ENCODE results near the gene ACBD4. TPM values are rescaled to one million over a fixed set of nuclear protein-coding genes. Genes with fewer than 3 reads are reported as not detected.

Gene ACBD4
- total and polyA plus RNA-seq, 2 of the 13 experiments (the other 11 are each of a cell fraction or from before 2014, with no cell fraction given): 16.1 to 26.9 TPM

DNA sequence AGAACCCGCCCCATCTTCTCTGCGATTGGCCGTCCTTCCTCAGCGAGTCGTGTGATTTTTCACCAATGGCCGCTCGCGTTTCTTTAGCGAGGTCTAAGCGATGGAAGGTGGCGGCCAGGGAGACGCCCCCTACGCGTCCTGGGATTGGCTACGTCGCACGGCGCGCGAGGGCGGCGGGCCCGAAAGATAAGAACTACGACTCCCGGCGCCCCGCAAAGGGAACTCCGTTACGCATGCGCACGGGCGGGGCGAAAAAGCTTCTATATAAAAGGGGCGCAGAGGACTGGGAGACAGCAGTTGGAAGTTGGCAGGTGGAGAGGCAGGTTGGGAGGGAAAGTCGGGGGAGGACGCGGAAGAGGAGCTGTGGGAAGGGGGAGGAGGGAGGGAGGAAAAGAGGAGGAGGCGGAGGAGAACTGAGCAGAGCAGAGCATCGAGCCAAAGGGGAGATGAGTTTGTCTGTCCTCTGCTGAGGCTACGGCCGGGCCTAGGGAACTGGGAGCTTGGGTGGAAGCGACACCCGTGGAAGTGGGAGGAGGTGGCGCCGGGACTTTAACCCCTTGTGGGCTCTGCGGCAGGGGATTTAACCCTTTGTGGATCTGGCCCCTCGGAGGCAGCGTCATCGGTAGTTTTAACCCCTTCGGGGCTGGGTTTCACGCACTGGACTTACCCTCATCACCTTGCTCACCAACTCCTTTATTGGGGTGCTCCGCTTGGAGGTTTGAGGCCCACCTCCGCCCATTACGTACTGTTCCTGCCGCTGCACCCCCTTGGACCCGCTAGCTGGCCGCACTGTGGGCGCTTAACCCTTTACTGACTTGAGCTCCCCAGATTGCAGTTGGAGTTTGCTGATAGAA lies 12.9 kb downstream of the ACBD4 start, which contains the start of gene HEXIM1 (continued):
- TF ChIP-seq, protein P1, sequence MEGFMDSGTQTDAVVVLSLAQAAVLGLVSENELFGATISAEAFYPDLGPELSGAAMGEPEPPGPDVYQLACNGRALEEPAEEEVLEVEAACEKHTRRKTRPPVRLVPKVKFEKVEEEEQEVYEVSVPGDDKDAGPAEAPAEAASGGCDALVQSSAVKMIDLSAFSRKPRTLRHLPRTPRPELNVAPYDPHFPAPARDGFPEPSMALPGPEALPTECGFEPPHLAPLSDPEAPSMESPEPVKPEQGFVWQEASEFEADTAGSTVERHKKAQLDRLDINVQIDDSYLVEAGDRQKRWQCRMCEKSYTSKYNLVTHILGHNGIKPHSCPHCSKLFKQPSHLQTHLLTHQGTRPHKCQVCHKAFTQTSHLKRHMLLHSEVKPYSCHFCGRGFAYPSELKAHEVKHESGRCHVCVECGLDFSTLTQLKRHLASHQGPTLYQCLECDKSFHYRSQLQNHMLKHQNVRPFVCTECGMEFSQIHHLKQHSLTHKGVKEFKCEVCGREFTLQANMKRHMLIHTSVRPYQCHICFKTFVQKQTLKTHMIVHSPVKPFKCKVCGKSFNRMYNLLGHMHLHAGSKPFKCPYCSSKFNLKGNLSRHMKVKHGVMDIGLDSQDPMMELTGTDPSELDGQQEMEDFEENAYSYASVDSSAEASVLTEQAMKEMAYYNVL (CRISPR knock-in tag; IDR thresholded peaks at IDR 0.05; ENCODE audit: borderline replicate concordance): peak; percentile 97
- TF ChIP-seq ZNF30 (CRISPR knock-in tag; IDR thresholded peaks at IDR 0.05) (0 out of 2 replicates have a peak, but pooled peaks have one; percentile 66), ZNF720 (CRISPR knock-in tag; IDR thresholded peaks at IDR 0.05) (peak; percentile 86), MBD4 (IDR thresholded peaks at IDR 0.05; ENCODE audit: borderline replicate concordance, low read length) (no peak; the same call in 1 of the 2 replicates), CBX5 (CRISPR knock-in tag; IDR thresholded peaks at IDR 0.05; ENCODE audit: borderline replicate concordance) (peak; percentile 93; the same call in 1 of the 2 replicates), ZNF552 (CRISPR knock-in tag; IDR thresholded peaks at IDR 0.05; ENCODE audit: borderline replicate concordance) (no peak), KLF13 (CRISPR knock-in tag; IDR thresholded peaks at IDR 0.05) (peak; percentile 95; the same call in 1 of the 2 replicates), SRSF4 (IDR thresholded peaks at IDR 0.05; ENCODE audit: low read depth, low read length, poor library complexity, severe bottlenecking) (no peak), PCBP1 (IDR thresholded peaks at IDR 0.05; ENCODE audit: borderline replicate concordance, low read depth, low read length) (peak; percentile 99), ZNF326 (CRISPR knock-in tag; IDR thresholded peaks at IDR 0.05; ENCODE audit: borderline replicate concordance) (no peak), BRCA1 (CRISPR knock-in tag; IDR thresholded peaks at IDR 0.05) (no peak; the same call in 1 of the 2 replicates), JARID2 (CRISPR knock-in tag; IDR thresholded peaks at IDR 0.05; ENCODE audit: insufficient replicate concordance) (peak; percentile 20), ZNF781 (CRISPR knock-in tag; IDR thresholded peaks at IDR 0.05; ENCODE audit: borderline replicate concordance, not compliant biosample characterization) (peak; percentile 95), KDM4B (CRISPR knock-in tag; IDR thresholded peaks at IDR 0.05) (no peak)
- TF ChIP-seq, protein P2, sequence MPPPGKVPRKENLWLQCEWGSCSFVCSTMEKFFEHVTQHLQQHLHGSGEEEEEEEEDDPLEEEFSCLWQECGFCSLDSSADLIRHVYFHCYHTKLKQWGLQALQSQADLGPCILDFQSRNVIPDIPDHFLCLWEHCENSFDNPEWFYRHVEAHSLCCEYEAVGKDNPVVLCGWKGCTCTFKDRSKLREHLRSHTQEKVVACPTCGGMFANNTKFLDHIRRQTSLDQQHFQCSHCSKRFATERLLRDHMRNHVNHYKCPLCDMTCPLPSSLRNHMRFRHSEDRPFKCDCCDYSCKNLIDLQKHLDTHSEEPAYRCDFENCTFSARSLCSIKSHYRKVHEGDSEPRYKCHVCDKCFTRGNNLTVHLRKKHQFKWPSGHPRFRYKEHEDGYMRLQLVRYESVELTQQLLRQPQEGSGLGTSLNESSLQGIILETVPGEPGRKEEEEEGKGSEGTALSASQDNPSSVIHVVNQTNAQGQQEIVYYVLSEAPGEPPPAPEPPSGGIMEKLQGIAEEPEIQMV (CRISPR knock-in tag; IDR thresholded peaks at IDR 0.05; ENCODE audit: low read depth): peak; percentile 92; the same call in 1 of the 2 replicates
- TF ChIP-seq, protein P3, sequence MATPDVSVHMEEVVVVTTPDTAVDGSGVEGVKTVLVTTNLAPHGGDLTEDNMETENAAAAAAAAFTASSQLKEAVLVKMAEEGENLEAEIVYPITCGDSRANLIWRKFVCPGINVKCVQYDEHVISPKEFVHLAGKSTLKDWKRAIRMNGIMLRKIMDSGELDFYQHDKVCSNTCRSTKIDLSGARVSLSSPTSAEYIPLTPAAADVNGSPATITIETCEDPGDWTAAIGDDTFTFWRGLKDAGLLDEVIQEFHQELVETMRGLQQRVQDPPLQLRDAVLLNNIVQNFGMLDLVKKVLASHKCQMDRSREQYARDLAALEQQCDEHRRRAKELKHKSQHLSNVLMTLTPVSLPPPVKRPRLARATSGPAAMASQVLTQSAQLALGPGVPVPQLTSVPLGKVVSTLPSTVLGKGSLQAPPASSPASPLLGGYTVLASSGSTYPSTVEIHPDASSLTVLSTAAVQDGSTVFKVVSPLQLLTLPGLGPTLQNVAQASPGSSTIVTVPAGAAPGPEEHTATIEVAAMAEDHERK (CRISPR knock-in tag; IDR thresholded peaks at IDR 0.05; ENCODE audit: low read depth): peak; percentile 97
- TF ChIP-seq, protein P4, sequence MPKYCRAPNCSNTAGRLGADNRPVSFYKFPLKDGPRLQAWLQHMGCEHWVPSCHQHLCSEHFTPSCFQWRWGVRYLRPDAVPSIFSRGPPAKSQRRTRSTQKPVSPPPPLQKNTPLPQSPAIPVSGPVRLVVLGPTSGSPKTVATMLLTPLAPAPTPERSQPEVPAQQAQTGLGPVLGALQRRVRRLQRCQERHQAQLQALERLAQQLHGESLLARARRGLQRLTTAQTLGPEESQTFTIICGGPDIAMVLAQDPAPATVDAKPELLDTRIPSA (CRISPR knock-in tag; IDR thresholded peaks at IDR 0.05; ENCODE audit: borderline replicate concordance): peak; percentile 39; the same call in 1 of the 2 replicates
- TF ChIP-seq, protein P5, sequence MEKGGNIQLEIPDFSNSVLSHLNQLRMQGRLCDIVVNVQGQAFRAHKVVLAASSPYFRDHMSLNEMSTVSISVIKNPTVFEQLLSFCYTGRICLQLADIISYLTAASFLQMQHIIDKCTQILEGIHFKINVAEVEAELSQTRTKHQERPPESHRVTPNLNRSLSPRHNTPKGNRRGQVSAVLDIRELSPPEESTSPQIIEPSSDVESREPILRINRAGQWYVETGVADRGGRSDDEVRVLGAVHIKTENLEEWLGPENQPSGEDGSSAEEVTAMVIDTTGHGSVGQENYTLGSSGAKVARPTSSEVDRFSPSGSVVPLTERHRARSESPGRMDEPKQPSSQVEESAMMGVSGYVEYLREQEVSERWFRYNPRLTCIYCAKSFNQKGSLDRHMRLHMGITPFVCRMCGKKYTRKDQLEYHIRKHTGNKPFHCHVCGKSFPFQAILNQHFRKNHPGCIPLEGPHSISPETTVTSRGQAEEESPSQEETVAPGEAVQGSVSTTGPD (CRISPR knock-in tag; IDR thresholded peaks at IDR 0.05): no peak
